Psoas muscle (tissue), 8 donors: ENCODE data around the gene GRAMD1A. TPM values are rescaled to one million over a fixed set of nuclear protein-coding genes. Genes with fewer than 3 reads are reported as not detected.
"Not testable (repeated sequence)": the region's sequence is repeated elsewhere in the genome, so short reads cannot be mapped to it uniquely, and the experiment has no call there.

Experiments
- ATAC-seq, 4 donors: fragments of 200-7000 bp; cut with Tn5 transposase; one replicate each; pipeline ENCODE4 v1.9.1; 2020; ENCODE audit warnings: moderate library complexity in 3 of 4, mild to moderate bottlenecking in 2 of 4
- DNase-seq, 2 donors: peaks; one replicate each; pipeline ENCODE4 v3.0.0-alpha.2; 2020
- H3K27ac ChIP-seq: fragments of 200-600 bp; one replicate; pipeline ENCODE4 v1.8.0; 2022
- H3K27me3 ChIP-seq, 3 donors: fragments of 200-600 bp in 1 of 3; one replicate each; pipeline versions ENCODE4 v1.6.1 to v1.8.0; 2013 to 2022; ENCODE audit warnings: low read length in 2 of 3, mild to moderate bottlenecking in 2 of 3, moderate library complexity in 1 of 3; ENCODE audit not compliant: insufficient read depth in 3 of 3
- H3K36me3 ChIP-seq, 2 donors: fragments of 200-600 bp in 1 of 2; one replicate each; pipeline versions ENCODE4 v1.6.1 to v1.8.0; 2013 to 2022; ENCODE audit warnings: low read depth in 1 of 2, mild to moderate bottlenecking in 1 of 2, moderate library complexity in 1 of 2; ENCODE audit not compliant: insufficient read depth in 1 of 2
- H3K4me1 ChIP-seq: fragments of 200-600 bp; one replicate; pipeline ENCODE4 v1.8.0; 2022
- H3K4me3 ChIP-seq: fragments of 200-600 bp; one replicate; pipeline ENCODE4 v1.8.0; 2022; ENCODE audit warnings: mild to moderate bottlenecking
- H3K9me3 ChIP-seq: fragments of 200-600 bp; one replicate; pipeline ENCODE4 v1.8.0; 2022
- WGBS, 3 donors: extraction: QIAGEN DNeasy Blood & Tissue Kit; methylation state at CpG; one replicate each; pipeline versions ENCODE4 v1.1.6 to v1.1.7; 2013; 5-methylcytosine and 5-hydroxymethylcytosine counted together
- intact Hi-C, 2 donors: fragments of 100-400 bp; cut with DNase I; formaldehyde crosslinking; loops; one replicate each; pipeline versions ENCODE4 v1.11.0 to v1.14.2; 2022
- polyA plus RNA-seq, 3 donors: library from polyadenylated mRNA; stranded (reverse); fragments of 200-250 nt; gene quantifications; one replicate each; pipeline ENCODE4 v1.2.3, GENCODE V29; 2013
- total RNA-seq, 4 donors: library from RNA; stranded (reverse); fragmentation: NEBNext Ultra II Directional in 2 of 4; extraction: Animal tissue kit (Norgen Biotek cat#: 25700) in 2 of 4; gene quantifications; one replicate each; pipeline versions ENCODE4 v1.2.1 to v1.2.4, GENCODE V29; 2021 to 2023
- TF ChIP-seq, protein P1 (sequence below): fragments of 200-600 bp; IDR thresholded peaks from one replicate; pipeline ENCODE4 v1.8.0; 2022; ENCODE audit warnings: antibody characterized with exemption
- donor health status: healthy with polysubstance abuse.
- donor health status: DM: no; HTN: no; CAD: no; lungs with moderate emphysema.
- donor health status: Bipolar disorder and iron deficiency.
- donor health status: healthy.
- donor health status: DM: yes; HTN: yes; CAD: no.
- donor health status: DM: no; HTN: no; CAD: no.
- donor health status: DM: no; HTN: no; CAD: no.
- donor health status: DM: yes; HTN: yes; CAD: no.

Gene GRAMD1A
- total and polyA plus RNA-seq, 7 donors: 15.6 to 55.0 (median 36.3) TPM

DNA sequence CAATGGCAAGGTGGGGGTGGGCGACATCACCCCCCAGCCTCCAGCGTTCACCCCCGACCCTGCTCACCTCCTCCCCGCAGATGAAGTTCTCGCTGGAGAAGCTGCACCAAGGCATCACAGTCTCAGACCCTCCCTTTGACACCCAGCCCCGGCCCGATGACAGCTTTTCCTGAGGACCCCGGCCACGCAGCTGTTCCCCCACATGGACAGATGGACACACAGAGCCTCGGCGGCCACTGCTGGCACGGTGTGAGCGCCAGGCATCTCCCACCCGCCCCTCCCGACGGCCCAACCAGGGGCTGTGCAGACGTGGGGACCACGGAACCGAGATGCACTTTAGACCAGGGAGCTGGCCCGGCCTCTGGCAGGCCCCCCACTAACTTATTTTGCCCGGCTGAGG is 25.8 kb downstream of the GRAMD1A start:
- ATAC-seq: no peak
- DNase-seq: no peak
- H3K36me3 ChIP-seq: peaks cover 2 to 70% of the 10 kb centered on the region in 2 donors
- intact Hi-C loops: no loop called here
- WGBS, 3 donors: 77 to 85% (median 82%) methylated on average over 18 to 21 of the region's 21 CpGs
- no peak overlapping the region for H3K27ac ChIP-seq
- H3K27me3 ChIP-seq: no peaks in the 10 kb centered on the region
- TF ChIP-seq, protein P1, sequence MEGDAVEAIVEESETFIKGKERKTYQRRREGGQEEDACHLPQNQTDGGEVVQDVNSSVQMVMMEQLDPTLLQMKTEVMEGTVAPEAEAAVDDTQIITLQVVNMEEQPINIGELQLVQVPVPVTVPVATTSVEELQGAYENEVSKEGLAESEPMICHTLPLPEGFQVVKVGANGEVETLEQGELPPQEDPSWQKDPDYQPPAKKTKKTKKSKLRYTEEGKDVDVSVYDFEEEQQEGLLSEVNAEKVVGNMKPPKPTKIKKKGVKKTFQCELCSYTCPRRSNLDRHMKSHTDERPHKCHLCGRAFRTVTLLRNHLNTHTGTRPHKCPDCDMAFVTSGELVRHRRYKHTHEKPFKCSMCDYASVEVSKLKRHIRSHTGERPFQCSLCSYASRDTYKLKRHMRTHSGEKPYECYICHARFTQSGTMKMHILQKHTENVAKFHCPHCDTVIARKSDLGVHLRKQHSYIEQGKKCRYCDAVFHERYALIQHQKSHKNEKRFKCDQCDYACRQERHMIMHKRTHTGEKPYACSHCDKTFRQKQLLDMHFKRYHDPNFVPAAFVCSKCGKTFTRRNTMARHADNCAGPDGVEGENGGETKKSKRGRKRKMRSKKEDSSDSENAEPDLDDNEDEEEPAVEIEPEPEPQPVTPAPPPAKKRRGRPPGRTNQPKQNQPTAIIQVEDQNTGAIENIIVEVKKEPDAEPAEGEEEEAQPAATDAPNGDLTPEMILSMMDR: no peak
- no peaks in the 10 kb centered on the region for H3K9me3 ChIP-seq
- H3K4me3 ChIP-seq: no peak overlapping the region
- peaks cover 26% of the 10 kb centered on the region for H3K4me1 ChIP-seq

DNA sequence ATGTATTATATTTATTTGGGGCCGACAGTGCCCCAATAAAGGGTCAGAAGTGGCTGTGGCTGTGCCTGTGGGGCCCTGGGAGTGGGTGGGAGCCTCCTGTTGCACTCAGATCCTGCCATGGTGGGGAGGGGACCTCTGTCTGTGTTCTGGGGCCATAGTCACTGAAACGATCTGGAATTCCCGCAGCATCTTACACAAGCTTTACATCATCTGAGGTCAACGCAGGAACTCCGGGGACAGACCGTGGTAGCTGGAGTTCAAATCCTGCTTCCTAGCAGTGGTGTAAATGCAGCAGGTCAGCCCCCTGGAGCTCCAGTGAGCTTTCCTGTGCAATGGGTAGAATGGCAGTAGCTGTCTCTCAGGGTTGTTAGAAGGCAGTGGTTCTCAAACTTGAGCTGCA is 26.3 kb downstream of the GRAMD1A start:
- TF ChIP-seq, protein P1: no peak
- Histone ChIP-seq H3K36me3 (peaks cover 2 to 65% of the 10 kb centered on the region in 2 donors), H3K27ac (no peak overlapping the region), H3K9me3 (no peaks in the 10 kb centered on the region), H3K27me3 (no peaks in the 10 kb centered on the region), H3K4me3 (no peak overlapping the region), H3K4me1 (peaks cover 26% of the 10 kb centered on the region)
- DNase-seq (no peak), ATAC-seq (no peak)
- 77 to 85% (median 85%) methylated on average over 6 of the region's 6 CpGs for WGBS, 3 donors
- intact Hi-C loops: no loop called here

DNA sequence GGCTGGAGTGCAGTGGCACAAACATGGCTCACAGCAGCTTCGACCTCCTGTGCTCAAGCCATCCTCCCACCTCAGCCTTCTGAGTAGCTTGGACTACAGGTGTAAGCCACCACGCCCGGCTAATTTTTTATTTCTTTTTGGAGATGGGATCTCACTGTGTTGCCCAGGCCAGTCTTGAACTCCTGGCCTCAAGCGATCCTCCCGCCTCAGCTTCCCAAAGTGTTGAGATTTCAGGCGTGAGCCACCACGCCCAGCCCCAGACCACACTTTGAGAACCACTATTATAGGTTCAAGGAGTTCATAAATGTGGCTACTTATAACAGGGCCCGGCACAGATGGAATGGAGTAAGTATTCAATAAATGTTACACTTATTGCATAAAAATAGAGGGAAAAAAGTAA is 26.9 kb downstream of the GRAMD1A start:
- H3K27ac ChIP-seq: peak overlapping the region; percentile 65
- no peak overlapping the region for H3K4me3 ChIP-seq
- ATAC-seq (no peak), DNase-seq (no peak)
- TF ChIP-seq, protein P1: no peak
- H3K4me1 ChIP-seq: peaks cover 26% of the 10 kb centered on the region
- intact Hi-C loops: no loop called here
- H3K9me3 ChIP-seq: no peaks in the 10 kb centered on the region
- H3K36me3 ChIP-seq: peaks cover 2 to 59% of the 10 kb centered on the region in 2 donors
- 89 to 94% (median 90%) methylated on average over 8 of the region's 8 CpGs for WGBS, 3 donors
- no peaks in the 10 kb centered on the region for H3K27me3 ChIP-seq

DNA sequence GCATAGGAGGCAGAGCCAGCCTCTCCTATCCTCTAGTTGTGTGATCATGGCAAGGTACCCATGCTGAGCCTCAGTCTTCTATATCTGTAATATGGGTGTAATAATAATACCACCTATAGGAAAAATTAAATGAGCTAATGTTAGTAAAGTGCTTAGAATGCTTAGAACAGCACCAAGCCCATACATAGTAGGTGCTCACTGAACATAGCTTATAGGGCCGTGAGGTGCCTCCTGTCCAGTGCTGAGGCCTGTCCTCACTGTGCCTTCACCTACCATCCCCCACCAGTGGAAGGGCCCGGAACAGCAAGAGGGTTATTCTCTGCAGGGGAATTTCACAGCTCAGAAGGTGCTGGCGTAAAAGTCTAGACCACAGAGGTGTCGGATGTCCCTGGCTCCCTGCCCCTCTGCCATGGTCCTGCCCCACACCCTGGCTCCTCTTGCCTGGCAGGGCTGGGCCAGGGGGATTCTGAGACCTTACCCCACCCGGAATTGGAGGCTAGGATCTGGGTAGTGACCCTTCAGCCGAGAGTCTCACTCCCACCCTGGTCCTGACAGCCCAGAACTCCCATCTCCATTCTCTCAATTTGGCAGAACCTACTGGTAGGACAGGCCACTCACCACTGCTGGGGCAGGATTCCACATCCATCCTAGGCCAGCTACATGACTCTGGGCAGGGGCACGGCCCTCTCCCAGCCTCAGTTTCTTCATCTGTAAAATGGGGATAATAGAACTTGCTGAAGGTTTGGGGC is 27.9 kb downstream of the GRAMD1A start:
- Histone ChIP-seq H3K4me3 (no peak overlapping the region), H3K36me3 (peaks cover 2 to 54% of the 10 kb centered on the region in 2 donors), H3K27me3 (no peaks in the 10 kb centered on the region), H3K27ac (peak overlapping the region; percentile 65), H3K4me1 (peaks cover 33% of the 10 kb centered on the region), H3K9me3 (no peaks in the 10 kb centered on the region)
- DNase-seq (peak; percentile 80 to 91), ATAC-seq (peak; percentile 74 to 84 (median 81))
- TF ChIP-seq, protein P1: no peak
- intact Hi-C loops: no loop called here
- 24 to 39% (median 33%) methylated on average over 7 of the region's 7 CpGs for WGBS, 3 donors

DNA sequence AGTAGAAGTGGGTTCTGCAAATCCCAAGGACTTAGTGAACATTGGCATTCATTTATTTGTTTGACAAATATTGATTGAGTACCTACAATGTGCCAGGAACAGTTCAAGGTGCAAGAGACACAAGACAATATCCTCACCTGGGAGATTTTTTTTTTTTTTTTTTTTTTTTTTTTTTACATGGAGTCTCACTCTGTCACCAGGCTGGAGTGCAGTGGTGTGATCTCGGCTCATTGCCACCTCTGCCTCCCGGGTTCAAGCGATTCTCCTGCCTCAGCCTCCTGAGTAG is 28.4 kb downstream of the GRAMD1A start:
- H3K27ac ChIP-seq: peak overlapping the region; percentile 65
- DNase-seq, H3K9me3 ChIP-seq, H3K4me3 ChIP-seq, H3K27me3 ChIP-seq, ATAC-seq, intact Hi-C loops: not testable (repeated sequence)
- WGBS, 3 donors: 88 to 100% (median 97%) methylated on average over 3 of the region's 3 CpGs
- H3K36me3 ChIP-seq: peaks cover 2 to 52% of the 10 kb centered on the region in 2 donors
- peaks cover 39% of the 10 kb centered on the region for H3K4me1 ChIP-seq

DNA sequence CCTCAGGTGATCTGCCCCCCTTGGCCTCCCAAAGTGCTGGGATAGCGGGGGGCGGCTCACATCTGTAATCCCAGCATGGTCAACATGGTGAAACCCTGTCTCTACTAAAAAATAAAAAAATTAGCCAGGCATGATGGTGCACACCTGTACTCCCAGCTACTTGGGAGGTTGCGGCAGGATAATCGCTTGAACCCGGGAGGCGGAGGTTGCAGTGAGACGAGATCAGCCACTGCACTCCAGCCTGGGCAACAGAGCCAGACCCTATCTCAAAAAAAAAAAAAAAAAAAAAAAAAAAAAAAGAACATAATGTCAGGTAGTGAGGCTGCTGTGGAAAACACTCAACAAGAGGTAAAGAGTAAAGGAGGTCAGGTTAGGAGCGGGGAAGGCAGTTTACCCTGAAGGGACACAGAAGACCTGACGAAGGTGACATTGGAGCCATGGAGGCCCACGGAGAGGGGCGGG is 29.2 kb downstream of the GRAMD1A start:
- peaks cover 2 to 52% of the 10 kb centered on the region in 2 donors for H3K36me3 ChIP-seq
- H3K27me3 ChIP-seq, ATAC-seq, DNase-seq, intact Hi-C loops, H3K9me3 ChIP-seq, H3K4me3 ChIP-seq: not testable (repeated sequence)
- WGBS, 3 donors: 64 to 78% (median 65%) methylated on average over 11 of the region's 11 CpGs
- H3K27ac ChIP-seq: peak overlapping the region; percentile 81
- peaks cover 46% of the 10 kb centered on the region for H3K4me1 ChIP-seq
